A549 (cell line): ENCODE data around the gene FRMD8.

Experiments
- BHLHE40 ChIP-seq: IDR thresholded peaks from 2 replicates; pipeline ENCODE4 v1.6.1; 2012; ENCODE audit warnings: low read depth, low read length, inconsistent platforms
- CHD2 ChIP-seq: fragments of 150-350 bp; IDR thresholded peaks from 2 replicates; pipeline ENCODE4 v1.6.1; 2014; ENCODE audit warnings: low read length; ENCODE audit not compliant: partially characterized antibody
- FOXS1 ChIP-seq: fragments of 250-450 bp; sonication (Bioruptor Pico); IDR thresholded peaks from 2 replicates; pipeline ENCODE4 v1.5.0; 2020; ENCODE audit warnings: mild to moderate bottlenecking, moderate library complexity
- HOXA7 ChIP-seq: fragments of 250-450 bp; sonication (Bioruptor Pico); IDR thresholded peaks from 2 replicates; pipeline ENCODE4 v1.5.0; 2020; ENCODE audit warnings: mild to moderate bottlenecking, moderate library complexity
- JUN ChIP-seq, 2 experiments: fragments of >200 bp; sonication (Bioruptor Twin); formaldehyde crosslinking; IDR thresholded peaks; 2 replicates in 1 of 2; 3 replicates in 1 of 2; pipeline ENCODE4 v1.6.1; 2016 to 2017
- NFE2L2 ChIP-seq: fragments of 150-350 bp; conservative IDR thresholded peaks from 2 replicates; pipeline ENCODE4 v1.6.1; 2014; ENCODE audit warnings: low read length
- POLR2A ChIP-seq: IDR thresholded peaks from 2 replicates; pipeline ENCODE4 v1.6.1; 2012; ENCODE audit warnings: mild to moderate bottlenecking, low read length
- TF ChIP-seq, protein P1 (sequence below): fragments of >200 bp; sonication (Bioruptor Twin); formaldehyde crosslinking; IDR thresholded peaks from 3 replicates; pipeline ENCODE4 v1.5.1; 2016

GRCh38 chr11:65428578-65429067 lies 42.2 kb downstream of the FRMD8 start:
- no peak for TF ChIP-seq BHLHE40
- TF ChIP-seq, protein P1, sequence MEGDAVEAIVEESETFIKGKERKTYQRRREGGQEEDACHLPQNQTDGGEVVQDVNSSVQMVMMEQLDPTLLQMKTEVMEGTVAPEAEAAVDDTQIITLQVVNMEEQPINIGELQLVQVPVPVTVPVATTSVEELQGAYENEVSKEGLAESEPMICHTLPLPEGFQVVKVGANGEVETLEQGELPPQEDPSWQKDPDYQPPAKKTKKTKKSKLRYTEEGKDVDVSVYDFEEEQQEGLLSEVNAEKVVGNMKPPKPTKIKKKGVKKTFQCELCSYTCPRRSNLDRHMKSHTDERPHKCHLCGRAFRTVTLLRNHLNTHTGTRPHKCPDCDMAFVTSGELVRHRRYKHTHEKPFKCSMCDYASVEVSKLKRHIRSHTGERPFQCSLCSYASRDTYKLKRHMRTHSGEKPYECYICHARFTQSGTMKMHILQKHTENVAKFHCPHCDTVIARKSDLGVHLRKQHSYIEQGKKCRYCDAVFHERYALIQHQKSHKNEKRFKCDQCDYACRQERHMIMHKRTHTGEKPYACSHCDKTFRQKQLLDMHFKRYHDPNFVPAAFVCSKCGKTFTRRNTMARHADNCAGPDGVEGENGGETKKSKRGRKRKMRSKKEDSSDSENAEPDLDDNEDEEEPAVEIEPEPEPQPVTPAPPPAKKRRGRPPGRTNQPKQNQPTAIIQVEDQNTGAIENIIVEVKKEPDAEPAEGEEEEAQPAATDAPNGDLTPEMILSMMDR = no peak
- TF ChIP-seq FOXS1 (CRISPR knock-in tag) = no peak
- no peak for TF ChIP-seq NFE2L2
- peak in 1 of 2 experiments; percentile 8; a peak in 1 of 5 replicates for TF ChIP-seq JUN (IDR thresholded peaks at IDR 0.05)
- no peak for TF ChIP-seq HOXA7
- no peak for TF ChIP-seq CHD2
- peak; percentile 25 for TF ChIP-seq POLR2A
